ENCODE results near the gene SP100. TPM values are rescaled to one million over a fixed set of nuclear protein-coding genes. Genes with fewer than 3 reads are reported as not detected.

SP100 gene
- total RNA-seq: 10 to 100 TPM; 24.2 to 55.5 (median 46.8) TPM
- long read RNA-seq, transcript SP100-204 (15 exons, 1,898 nt): major isoform, 8 of 20 reads
- long read RNA-seq, partial matches to known transcripts: 5 of 20 reads
- long read RNA-seq, other reads (novel, unspliced or antisense): 6 of 20 reads

DNA sequence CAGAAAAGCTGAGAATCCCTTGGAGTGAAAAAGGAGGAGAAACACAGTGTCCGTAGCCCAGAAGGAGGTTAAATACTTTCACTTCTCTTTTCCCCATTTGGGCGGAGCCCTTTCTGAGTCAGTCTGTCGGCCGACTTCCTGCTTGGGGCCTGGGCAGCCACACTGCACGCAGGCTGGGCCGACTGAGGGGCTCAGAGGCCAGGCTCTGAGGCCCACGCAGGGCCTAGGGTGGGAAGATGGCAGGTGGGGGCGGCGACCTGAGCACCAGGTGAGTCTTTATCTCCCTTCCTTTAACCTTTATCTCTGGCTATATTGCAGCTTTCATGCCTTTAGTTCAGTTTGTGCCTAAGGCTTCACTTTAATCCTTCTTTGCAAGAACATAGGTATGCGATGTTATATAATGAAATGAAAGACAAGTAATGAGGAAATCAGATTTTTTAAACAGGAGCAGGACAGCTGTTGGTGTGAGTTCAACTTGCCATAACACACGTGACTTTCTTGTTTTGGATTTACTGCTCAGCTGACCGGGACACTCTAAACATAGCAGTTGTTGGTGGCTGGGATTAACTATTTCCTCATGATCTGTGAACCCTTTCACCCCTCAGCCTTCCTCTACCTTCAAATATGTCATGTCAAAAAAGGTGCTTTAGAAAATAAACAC lies at the start of gene SP100:
Gene SP100, plus strand, starts transcription at position 141 of the 661 bp plus-strand sequence. Its CDS starts 96 bp downstream, at position 237.
- no peaks in the 10 kb centered on the region for H3K9me3 ChIP-seq
- intact Hi-C loops (cut with DNase I): no loop called here
- no peaks in the 10 kb centered on the region for H3K27me3 ChIP-seq
- H3K36me3 ChIP-seq: no peaks in the 10 kb centered on the region
- H3K27ac ChIP-seq: peak within 1 kb of the TSS; percentile 87 to 97 (median 95)
- TF ChIP-seq, protein P1, sequence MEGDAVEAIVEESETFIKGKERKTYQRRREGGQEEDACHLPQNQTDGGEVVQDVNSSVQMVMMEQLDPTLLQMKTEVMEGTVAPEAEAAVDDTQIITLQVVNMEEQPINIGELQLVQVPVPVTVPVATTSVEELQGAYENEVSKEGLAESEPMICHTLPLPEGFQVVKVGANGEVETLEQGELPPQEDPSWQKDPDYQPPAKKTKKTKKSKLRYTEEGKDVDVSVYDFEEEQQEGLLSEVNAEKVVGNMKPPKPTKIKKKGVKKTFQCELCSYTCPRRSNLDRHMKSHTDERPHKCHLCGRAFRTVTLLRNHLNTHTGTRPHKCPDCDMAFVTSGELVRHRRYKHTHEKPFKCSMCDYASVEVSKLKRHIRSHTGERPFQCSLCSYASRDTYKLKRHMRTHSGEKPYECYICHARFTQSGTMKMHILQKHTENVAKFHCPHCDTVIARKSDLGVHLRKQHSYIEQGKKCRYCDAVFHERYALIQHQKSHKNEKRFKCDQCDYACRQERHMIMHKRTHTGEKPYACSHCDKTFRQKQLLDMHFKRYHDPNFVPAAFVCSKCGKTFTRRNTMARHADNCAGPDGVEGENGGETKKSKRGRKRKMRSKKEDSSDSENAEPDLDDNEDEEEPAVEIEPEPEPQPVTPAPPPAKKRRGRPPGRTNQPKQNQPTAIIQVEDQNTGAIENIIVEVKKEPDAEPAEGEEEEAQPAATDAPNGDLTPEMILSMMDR (IDR thresholded peaks at IDR 0.05): no peak
- TF ChIP-seq POLR2A (IDR thresholded peaks at IDR 0.05): peak; percentile 82
- WGBS (ENCODE audit: insufficient coverage, low coverage, low lambda C conversion rate, missing lambda C conversion rate): 3% methylated on average over 7 of the region's 12 CpGs
- peak; percentile 80 to 86 (median 84) for DNase-seq
- peak; percentile 80 to 84 (median 82) for ATAC-seq
- H3K4me3 ChIP-seq: peak within 1 kb of the TSS; percentile 56 to 72 (median 58)
- peaks cover 0 to 37% (median 12%) of the 10 kb centered on the region in 4 donors for H3K4me1 ChIP-seq

DNA sequence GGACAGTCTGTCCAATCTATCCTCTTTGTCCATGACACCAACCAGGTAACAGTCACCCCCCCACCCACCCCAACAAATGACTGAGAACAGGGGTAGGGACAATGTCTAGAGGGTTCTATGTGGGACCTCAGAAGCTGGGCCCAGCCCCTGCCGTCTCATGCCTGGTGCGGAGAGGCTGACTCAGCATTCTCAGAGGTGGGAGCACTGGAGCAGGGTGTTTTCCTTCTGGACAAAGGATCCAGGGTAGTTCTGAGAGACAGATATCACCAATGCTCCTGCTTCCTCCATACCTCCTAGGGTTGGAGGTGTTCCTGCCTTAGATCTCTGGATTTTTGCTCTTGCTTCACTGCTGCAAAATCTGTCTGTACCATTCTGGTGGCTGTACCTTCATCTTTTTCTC lies 33.9 kb upstream of the SP100 start:
- no CpG with 5 or more reads among the region's 2 CpGs for WGBS (ENCODE audit: insufficient coverage, low coverage, low lambda C conversion rate, missing lambda C conversion rate)
- Histone ChIP-seq H3K27me3 (no peaks in the 10 kb centered on the region), H3K4me1 (no peaks in the 10 kb centered on the region), H3K9me3 (no peaks in the 10 kb centered on the region), H3K36me3 (peaks cover 0 to 12% (median 4%) of the 10 kb centered on the region in 4 donors), H3K4me3 (no peak overlapping the region), H3K27ac (no peak overlapping the region)
- no peak for TF ChIP-seq POLR2A (IDR thresholded peaks at IDR 0.05)
- TF ChIP-seq, protein P1 (IDR thresholded peaks at IDR 0.05): no peak
- DNase-seq: no peak
- intact Hi-C loops (cut with DNase I): no loop called here
- ATAC-seq: no peak

DNA sequence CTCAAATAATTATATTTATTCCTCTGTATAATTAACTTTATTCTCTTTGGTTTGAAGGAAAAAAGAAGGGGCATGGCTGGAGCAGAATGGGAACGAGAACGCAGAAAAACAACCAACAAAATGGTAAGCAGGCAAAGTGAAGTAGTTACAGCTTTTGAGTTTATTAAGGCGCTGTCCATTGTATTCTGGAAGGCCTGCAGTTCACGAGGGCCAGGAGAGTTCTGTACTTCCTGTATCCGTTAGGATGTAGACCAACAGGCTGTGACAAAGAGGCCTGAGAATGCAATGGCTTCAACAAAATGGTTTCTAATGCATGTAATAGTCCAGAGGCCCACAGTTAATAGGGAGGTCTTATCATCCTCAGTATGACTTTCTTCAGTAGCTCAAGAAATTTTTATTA lies 32.5 kb upstream of the SP100 start:
- no peaks in the 10 kb centered on the region for H3K9me3 ChIP-seq
- H3K27ac ChIP-seq: no peak overlapping the region
- intact Hi-C loops (cut with DNase I): no loop called here
- no peaks in the 10 kb centered on the region for H3K27me3 ChIP-seq
- H3K36me3 ChIP-seq: peaks cover 0 to 13% (median 4%) of the 10 kb centered on the region in 4 donors
- no peak for DNase-seq
- no peak for TF ChIP-seq POLR2A (IDR thresholded peaks at IDR 0.05)
- TF ChIP-seq, protein P1 (IDR thresholded peaks at IDR 0.05): no peak
- H3K4me3 ChIP-seq: no peak overlapping the region
- 94% methylated on average over 4 of the region's 5 CpGs for WGBS (ENCODE audit: insufficient coverage, low coverage, low lambda C conversion rate, missing lambda C conversion rate)
- no peak for ATAC-seq
- H3K4me1 ChIP-seq: no peaks in the 10 kb centered on the region

DNA sequence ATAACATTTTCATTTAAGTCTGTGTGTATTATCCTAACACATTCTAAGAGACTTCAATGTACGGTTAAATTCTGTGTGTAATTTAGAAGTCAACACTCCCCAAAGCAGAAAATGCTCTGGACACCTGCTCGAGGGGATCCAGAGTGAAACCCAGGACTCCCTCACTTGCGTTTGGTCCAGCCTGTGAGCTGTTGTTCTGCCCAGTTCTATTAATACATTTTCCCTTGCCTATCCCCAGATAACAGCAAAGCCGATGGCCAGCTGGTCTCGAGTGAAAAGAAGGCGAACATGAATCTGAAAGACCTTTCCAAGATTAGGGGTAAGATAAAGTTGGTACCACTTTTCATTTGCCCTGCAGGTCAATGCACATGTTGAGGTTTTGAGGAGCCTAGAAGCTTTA lies 31.0 kb upstream of the SP100 start:
- H3K36me3 ChIP-seq: peaks cover 0 to 24% (median 8%) of the 10 kb centered on the region in 4 donors

More for the DNA sequence above, 31.0 kb upstream of the SP100 start:
- H3K4me1 ChIP-seq: no peaks in the 10 kb centered on the region
- intact Hi-C loops (cut with DNase I): no loop called here
- no peak for DNase-seq
- H3K4me3 ChIP-seq: no peak overlapping the region
- H3K27ac ChIP-seq: no peak overlapping the region
- H3K9me3 ChIP-seq: no peaks in the 10 kb centered on the region
- TF ChIP-seq, protein P1 (IDR thresholded peaks at IDR 0.05): no peak
- no peak for TF ChIP-seq POLR2A (IDR thresholded peaks at IDR 0.05)
- H3K27me3 ChIP-seq: no peaks in the 10 kb centered on the region
- WGBS (ENCODE audit: insufficient coverage, low coverage, low lambda C conversion rate, missing lambda C conversion rate): 86% methylated on average over 5 of the region's 6 CpGs
- no peak for ATAC-seq

All from right lobe of liver (tissue), 6 donors.